GM21717 (cell line): ENCODE measurements around the gene GORASP1.

Experiments used
- ATAC-seq: cut with Tn5 transposase; IDR thresholded peaks from one replicate; pipeline ENCODE4 v1.9.1; 2021; ENCODE audit warnings: mild to moderate bottlenecking, moderate library complexity; ENCODE audit not compliant: unreplicated experiment

The GORASP1 gene

GRCh38 chr3:39141171-39141995 is 34.0 kb upstream of the GORASP1 start:
- no peak for ATAC-seq

- no peak for ATAC-seq
Observed at GRCh38 chr3:39140341-39140971, 33.0 kb upstream of the GORASP1 start.

DNA sequence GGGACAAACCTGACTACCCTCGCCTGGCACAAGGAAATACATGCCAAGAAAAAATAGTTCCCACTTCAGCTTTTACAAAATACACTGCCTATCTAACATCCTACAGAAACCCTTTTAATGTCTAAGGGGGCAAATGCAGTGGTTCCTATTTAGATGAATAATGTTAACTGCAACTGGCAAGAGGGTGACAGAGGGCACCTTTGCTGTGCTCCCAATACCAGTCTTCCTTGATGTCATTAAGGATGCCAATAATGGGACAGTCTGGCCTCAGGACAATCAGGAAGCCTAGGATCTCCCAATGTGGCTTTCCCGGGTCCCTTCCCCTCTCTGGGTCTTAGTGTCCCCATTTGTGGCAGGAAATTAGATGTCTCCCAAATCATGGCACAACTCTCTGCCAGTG is 32.0 kb upstream of the GORASP1 start:
- ATAC-seq: no peak

- ATAC-seq: no peak
Observed at GRCh38 chr3:39138804-39139415, 31.5 kb upstream of the GORASP1 start.

- no peak for ATAC-seq
Observed at GRCh38 chr3:39137991-39138803, 30.8 kb upstream of the GORASP1 start.

- no peak for ATAC-seq
Observed at GRCh38 chr3:39137435-39137936, 30.1 kb upstream of the GORASP1 start.

DNA sequence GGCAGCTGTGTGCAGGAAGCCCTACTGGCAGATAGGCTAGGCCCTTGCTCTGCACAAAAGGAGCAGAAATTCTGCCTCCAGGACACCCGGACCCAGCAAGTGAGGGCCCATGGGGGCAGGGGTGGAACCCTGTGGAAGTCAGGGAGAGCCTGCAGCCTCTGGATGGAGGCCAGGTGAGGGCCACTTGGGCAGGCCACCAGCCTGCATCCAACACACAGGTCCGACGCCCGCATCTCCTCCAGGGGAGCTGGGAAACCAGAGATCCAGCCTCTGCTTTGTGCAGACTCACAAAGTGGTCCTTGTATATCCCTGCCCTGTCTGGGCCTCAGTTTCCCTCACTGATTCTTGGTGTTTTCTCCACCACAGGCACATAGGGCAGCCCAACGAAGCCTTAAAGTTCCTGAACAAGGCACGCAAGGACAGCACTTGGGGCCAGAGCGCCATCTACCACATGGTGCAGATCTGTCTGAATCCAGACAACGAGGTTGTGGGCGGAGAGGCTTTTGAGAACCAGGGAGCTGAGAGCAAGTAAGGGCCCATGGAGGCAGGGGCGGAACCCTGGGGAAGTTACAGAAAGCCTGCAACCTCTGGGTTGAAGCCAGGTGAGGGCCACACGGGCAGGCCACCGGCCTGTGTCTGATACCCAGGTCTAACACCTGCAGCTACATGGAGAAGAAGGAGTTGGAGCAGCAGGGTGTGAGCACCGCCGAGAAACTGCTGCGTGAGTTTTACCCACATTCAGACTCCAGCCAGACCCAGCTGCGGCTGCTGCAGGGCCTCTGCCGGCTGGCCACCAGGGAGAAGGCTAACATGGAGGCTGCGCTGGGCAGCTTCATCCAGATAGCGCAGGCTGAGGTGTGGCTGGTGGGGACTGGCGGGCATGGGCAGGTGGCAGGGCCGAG is 29.4 kb upstream of the GORASP1 start:
- no peak for ATAC-seq

GRCh38 chr3:39135170-39135805 is 27.9 kb upstream of the GORASP1 start:
- no peak for ATAC-seq

DNA sequence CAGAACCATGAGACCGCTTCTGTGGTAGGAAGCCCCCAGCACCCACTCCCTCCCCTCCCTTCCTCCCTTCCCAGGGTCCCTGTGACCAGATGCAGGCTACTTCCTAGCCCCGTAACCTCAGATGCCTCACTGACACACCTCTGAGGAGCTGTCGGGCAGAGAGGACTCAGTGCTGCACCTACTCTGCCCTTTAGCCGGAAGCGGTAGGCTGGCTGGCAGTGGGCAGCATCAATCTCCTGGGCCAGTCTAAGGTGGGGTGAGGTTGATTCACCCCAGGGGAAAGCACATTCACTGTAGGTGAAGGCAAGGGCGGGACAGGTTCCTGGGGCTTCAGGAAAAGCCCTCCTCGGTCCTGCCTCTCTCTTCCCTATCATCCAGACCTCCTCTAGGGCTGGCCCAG is 26.9 kb upstream of the GORASP1 start:
- ATAC-seq: no peak

DNA sequence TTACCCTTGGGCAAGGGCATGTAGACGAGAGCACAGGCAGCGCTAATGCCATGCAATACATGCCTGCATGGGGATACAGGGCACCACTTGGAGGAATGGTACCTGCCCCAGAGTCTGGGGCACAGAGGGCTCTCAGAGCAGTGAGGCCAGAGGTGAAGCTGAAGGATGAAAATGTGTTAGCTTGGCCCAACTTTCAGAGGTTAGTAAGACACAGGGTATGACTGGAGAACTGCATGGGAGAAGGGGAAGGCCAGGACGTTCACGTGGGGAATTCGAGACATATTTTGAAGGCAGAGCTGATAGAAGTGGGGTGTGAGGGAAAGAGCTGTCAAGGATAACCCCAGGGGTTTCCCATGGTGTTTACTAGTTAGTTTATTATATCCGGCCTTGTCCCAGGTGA is 26.4 kb upstream of the GORASP1 start:
- no peak for ATAC-seq

- no peak for ATAC-seq
Observed at GRCh38 chr3:39133093-39133490, 25.7 kb upstream of the GORASP1 start.

DNA sequence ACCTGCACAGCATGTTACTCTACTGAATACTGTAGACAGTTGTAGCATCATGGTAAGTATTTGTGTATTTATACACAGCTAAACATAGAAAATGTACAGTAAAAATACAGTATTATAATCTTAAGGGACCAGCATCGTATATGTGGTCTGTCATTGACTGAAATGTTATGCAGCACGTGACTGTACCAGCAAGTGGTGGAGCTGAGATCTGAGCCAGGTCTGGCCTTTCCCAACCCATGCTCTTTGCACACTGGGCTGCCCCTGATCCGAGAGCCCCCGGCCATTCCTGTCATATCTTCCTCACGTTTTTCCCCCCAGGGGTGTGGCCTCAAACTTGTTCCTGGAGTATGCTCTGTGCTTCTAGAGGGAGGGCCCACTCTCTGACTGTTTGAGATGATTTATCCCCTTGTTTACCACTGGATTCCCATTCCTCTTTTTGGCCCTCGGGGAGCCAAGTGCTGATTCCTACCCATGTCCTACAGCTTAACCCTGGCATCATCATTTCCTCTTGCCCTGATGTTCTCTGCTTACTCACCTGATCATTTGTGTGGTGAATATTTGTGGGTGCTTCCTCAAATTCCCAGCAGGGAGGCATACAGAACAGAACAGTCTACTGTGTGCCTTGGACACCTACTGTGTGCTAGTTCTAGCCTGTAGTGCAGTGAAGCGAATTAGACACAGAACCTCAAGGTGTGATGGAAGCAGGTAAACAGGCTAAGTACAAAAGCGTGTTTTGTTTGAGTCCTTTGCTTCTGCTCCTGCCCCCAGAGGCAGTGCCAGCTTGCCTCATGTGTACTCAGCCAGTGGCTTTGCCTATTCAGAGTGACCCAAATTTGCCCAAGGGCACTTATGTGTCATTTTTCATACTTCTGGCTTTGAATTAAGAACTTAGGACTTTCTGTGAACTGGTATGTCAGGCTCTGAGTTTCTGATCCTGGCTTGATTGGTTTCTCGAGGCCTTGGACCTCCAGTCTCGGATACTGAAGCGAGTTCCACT is 25.0 kb upstream of the GORASP1 start:
- ATAC-seq: no peak

DNA sequence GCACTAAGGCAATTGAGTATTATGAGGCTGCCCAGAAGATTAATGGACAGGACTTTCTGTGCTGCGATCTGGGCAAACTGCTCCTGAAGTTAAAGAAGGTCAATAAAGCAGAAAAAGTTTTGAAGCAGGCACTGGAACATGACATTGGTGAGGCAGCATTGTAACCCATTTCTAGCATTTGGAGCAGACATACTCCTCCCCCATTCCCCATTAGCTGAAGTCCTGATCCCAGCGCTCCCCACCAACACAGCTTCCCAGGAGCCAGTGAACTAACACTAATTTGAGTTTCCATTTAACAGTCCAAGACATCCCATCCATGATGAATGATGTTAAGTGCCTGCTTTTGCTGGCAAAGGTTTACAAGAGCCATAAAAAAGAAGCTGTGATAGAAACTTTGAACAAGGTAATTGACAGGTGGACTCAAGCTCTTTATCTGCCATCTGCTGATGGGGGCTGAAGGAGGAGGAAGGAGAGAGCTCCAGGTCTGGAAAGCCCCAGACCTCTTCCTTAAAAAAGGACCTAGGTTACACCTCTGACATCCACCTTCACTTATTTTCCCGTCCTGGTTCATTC is 23.4 kb upstream of the GORASP1 start:
- ATAC-seq: no peak

- no peak for ATAC-seq
Observed at GRCh38 chr3:39130026-39130425, 22.6 kb upstream of the GORASP1 start.

DNA sequence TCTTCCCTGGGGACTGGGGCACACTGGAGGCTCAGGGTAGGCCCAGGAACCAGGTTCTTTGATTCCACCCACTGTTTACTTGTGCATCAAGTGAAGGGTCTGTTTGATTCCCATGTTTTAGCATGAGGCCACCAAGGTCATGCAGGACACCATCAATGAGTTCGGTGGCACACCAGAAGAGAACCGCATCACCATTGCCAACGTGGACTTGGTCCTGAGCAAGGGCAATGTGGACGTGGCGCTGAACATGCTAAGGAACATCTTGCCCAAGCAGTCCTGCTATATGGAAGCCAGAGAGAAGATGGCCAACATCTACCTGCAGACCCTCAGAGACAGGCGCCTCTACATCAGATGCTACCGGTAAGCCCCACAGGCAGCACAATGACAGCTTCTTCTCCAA is 21.5 kb upstream of the GORASP1 start:
- ATAC-seq: no peak

- no peak for ATAC-seq
Observed at GRCh38 chr3:39127908-39128304, 20.5 kb upstream of the GORASP1 start.

- ATAC-seq: no peak
Observed at GRCh38 chr3:39127269-39127907, 20.0 kb upstream of the GORASP1 start.
